ENCODE results near the gene EYS. TPM values are rescaled to one million over a fixed set of nuclear protein-coding genes. Genes with fewer than 3 reads are reported as not detected.

EYS gene
- total RNA-seq, 1 experiment from 2014 or later = not detected

DNA sequence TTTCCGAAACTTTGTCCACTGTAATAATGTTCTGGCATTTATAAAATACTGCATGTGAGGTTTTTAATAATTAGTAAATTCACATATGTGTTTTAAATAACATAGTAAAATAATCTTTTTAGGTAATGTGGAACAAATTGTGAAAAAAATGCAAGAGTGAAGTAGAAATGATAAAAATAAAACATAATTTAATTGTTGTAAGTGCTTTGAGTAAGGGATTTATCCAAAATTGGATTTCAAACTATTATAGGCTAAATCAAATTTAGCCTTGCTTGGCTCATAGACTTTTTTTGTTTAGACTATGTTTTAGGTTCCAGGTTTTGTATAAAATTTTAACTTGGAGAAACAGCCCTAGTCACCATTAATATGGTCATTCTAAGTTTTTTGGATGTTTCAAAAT is 1041.9 kb downstream of the EYS start:
- intact Hi-C loops (cut with micrococcal nuclease) = no loop called here
- DNase-seq (ENCODE audit: low read depth, low spot score) (no peak), ATAC-seq (no peak)
- Histone ChIP-seq H3K4me1 (ENCODE audit: control insufficient read depth in 1 of 2, insufficient read depth in 2 of 2, low read length in 2 of 2) (no peaks in the 10 kb centered on the region), H3K9me2 (ENCODE audit: insufficient read depth) (no peaks in the 10 kb centered on the region), H3K9me3 (ENCODE audit: control insufficient read depth in 1 of 2, insufficient read depth in 1 of 2, low read depth in 1 of 2, low read length in 2 of 2) (peaks cover 3 to 10% of the 10 kb centered on the region in 2 experiments; a peak in 2 of 4 replicates), H3K4me3 (replicated peaks in 1 of 2; ENCODE audit: low read depth in 1 of 2, low read length in 2 of 2) (no peak overlapping the region), H3K79me2 (ENCODE audit: insufficient read depth, low read length) (no peaks in the 10 kb centered on the region), H4K20me1 (ENCODE audit: insufficient read depth) (no peaks in the 10 kb centered on the region), H2AFZ (ENCODE audit: low read depth, low read length, poor library complexity, severe bottlenecking) (no peak overlapping the region), H3K9ac (ENCODE audit: low read length) (no peak overlapping the region), H3K27me3 (ENCODE audit: insufficient read depth, low read length) (no peaks in the 10 kb centered on the region), H3K27ac (ENCODE audit: low read depth, low read length) (no peak overlapping the region), H3K36me3 (ENCODE audit: control insufficient read depth in 1 of 2, insufficient read depth in 2 of 2, low read length in 2 of 2) (no peaks in the 10 kb centered on the region), H3K4me2 (ENCODE audit: low read length) (no peak overlapping the region)
- ChIA-PET POLR2A (no interaction called here), CTCF (no interaction called here), RAD21 (ENCODE audit: low non-redundant PET in 1 of 2, low total read pairs in 2 of 2, uncharacterized antibody in 2 of 2, unreplicated experiment in 2 of 2) (no interaction called here)
- no TSS peak for BruUV-seq (replicated peaks)
- TF ChIP-seq REST (IDR thresholded peaks at IDR 0.05; ENCODE audit: low read depth) (no peak), POLR2A (IDR thresholded peaks at IDR 0.05; ENCODE audit: borderline replicate concordance, extremely low read depth, insufficient read depth, insufficient read length) (no peak), CEBPB (IDR thresholded peaks at IDR 0.05; ENCODE audit: low read depth) (no peak), EZH2 (IDR thresholded peaks at IDR 0.05) (no peak), SIN3A (IDR thresholded peaks at IDR 0.05; ENCODE audit: low read depth) (no peak)

DNA sequence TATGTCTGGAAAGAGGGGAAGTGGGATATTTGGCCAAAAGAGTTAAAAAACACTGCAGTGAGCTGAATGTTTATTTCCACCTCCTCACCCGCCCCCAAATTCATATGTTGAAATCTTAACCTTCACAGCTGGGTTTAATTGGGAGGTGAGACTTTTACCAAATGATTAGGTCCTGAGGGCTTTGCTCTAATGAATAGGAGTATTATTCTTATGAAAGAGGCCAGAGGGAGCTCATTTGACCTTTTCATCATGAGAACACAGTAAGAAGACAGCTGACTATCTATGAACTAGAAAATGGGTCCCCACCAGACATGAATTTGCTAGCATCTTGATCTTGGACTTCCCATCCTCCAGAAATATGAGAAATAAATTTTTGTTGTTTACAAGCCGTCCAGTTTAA is 1042.5 kb downstream of the EYS start:
- Histone ChIP-seq H3K27me3 (ENCODE audit: insufficient read depth, low read length) (no peaks in the 10 kb centered on the region), H3K36me3 (ENCODE audit: control insufficient read depth in 1 of 2, insufficient read depth in 2 of 2, low read length in 2 of 2) (no peaks in the 10 kb centered on the region), H3K79me2 (ENCODE audit: insufficient read depth, low read length) (no peaks in the 10 kb centered on the region), H3K9me2 (ENCODE audit: insufficient read depth) (no peaks in the 10 kb centered on the region), H3K4me1 (ENCODE audit: control insufficient read depth in 1 of 2, insufficient read depth in 2 of 2, low read length in 2 of 2) (no peaks in the 10 kb centered on the region), H2AFZ (ENCODE audit: low read depth, low read length, poor library complexity, severe bottlenecking) (no peak overlapping the region), H3K9me3 (ENCODE audit: control insufficient read depth in 1 of 2, insufficient read depth in 1 of 2, low read depth in 1 of 2, low read length in 2 of 2) (peaks cover 3 to 9% of the 10 kb centered on the region in 2 experiments; a peak in 2 of 4 replicates), H3K4me3 (replicated peaks in 1 of 2; ENCODE audit: low read depth in 1 of 2, low read length in 2 of 2) (no peak overlapping the region), H3K9ac (ENCODE audit: low read length) (no peak overlapping the region), H3K4me2 (ENCODE audit: low read length) (no peak overlapping the region), H4K20me1 (ENCODE audit: insufficient read depth) (no peaks in the 10 kb centered on the region), H3K27ac (ENCODE audit: low read depth, low read length) (no peak overlapping the region)
- intact Hi-C loops (cut with micrococcal nuclease) = no loop called here
- ChIA-PET POLR2A (no interaction called here), RAD21 (ENCODE audit: low non-redundant PET in 1 of 2, low total read pairs in 2 of 2, uncharacterized antibody in 2 of 2, unreplicated experiment in 2 of 2) (no interaction called here), CTCF (no interaction called here)
- DNase-seq (ENCODE audit: low read depth, low spot score) (no peak), ATAC-seq (no peak)
- no peak for TF ChIP-seq RAD21 (IDR thresholded peaks at IDR 0.05; ENCODE audit: low read depth)
- no peak for TF ChIP-seq ATF3 (IDR thresholded peaks at IDR 0.05)
- no peak for TF ChIP-seq REST (IDR thresholded peaks at IDR 0.05; ENCODE audit: low read depth)
- TF ChIP-seq JUND (IDR thresholded peaks at IDR 0.05) = no peak
- TF ChIP-seq SRF (IDR thresholded peaks at IDR 0.05; ENCODE audit: low read depth) = no peak
- no TSS peak for BruUV-seq (replicated peaks)
